Measurements from ENCODE around the gene AGPS. TPM values are rescaled to one million over a fixed set of nuclear protein-coding genes. Genes with fewer than 3 reads are reported as not detected.

AGPS gene
- total RNA-seq, 1 experiment from 2014 or later = 46.7 TPM

DNA sequence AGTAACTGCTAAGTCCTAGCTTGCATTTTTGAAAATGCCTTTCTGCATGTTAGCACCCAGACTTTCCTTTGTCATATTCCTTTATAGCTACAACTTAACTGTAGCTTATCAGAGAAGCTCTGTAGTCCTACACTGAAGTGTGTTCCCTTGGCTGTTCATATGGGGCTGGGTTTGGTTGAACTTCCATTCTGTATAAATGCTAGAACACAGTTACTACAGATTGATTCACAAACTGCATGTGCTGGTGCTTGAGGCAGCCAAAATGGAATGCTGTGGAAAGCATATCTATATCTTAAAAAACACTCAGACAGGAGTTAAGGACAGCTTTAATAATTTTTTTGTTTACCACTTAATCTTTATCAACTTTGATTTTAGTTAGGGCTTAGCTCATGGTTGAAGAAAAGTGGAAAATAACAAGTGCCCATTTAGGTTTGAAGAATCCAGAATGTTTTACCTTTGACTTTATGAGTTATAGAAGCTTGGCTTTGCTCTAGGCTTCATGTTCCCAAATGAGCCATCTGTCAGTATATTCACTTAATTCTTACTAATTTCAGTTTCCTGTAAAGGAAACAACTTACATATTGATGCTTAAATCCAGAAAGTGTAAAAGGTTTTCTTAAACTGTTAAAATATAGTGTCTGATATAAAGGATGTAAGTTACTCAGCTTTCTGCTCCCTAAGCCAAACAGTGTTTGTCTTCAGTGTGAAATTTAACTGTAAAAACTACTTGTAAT is 148.9 kb downstream of the AGPS start:
- Histone ChIP-seq H3K4me3 (ENCODE audit: low read depth, low read length, poor library complexity, severe bottlenecking) (no peak overlapping the region), H3K4me1 (ENCODE audit: insufficient read depth, low read length, poor library complexity, severe bottlenecking) (peaks cover 22% of the 10 kb centered on the region), H3K27me3 (replicated peaks; ENCODE audit: insufficient read depth, low read depth, low read length, poor library complexity) (no peaks in the 10 kb centered on the region), H3K27ac (ENCODE audit: low read depth, low read length, poor library complexity, severe bottlenecking) (no peak overlapping the region), H3K36me3 (ENCODE audit: insufficient read depth, low read length, poor library complexity, severe bottlenecking) (no peaks in the 10 kb centered on the region), H3K9me3 (ENCODE audit: low read depth, low read length, poor library complexity, severe bottlenecking) (no peaks in the 10 kb centered on the region)
- CTCF ChIA-PET = no interaction called here
- no TSS peak for BruUV-seq (replicated peaks)
- TF ChIP-seq EZH2 (IDR thresholded peaks at IDR 0.05; ENCODE audit: borderline replicate concordance, low read depth, low read length, poor library complexity, severe bottlenecking) (no peak), CTCF (conservative IDR thresholded peaks at IDR 0.05; ENCODE audit: low read depth, low read length) (no peak)
- no peak for DNase-seq (ENCODE audit: low spot score)
- intact Hi-C loops (cut with micrococcal nuclease; ENCODE audit: unreplicated experiment) = no loop called here
- POLR2A ChIA-PET (ENCODE audit: low non-redundant PET) = no interaction called here

- Histone ChIP-seq H3K27ac (ENCODE audit: low read depth, low read length, poor library complexity, severe bottlenecking) (no peak overlapping the region), H3K4me1 (ENCODE audit: insufficient read depth, low read length, poor library complexity, severe bottlenecking) (peaks cover 18% of the 10 kb centered on the region), H3K27me3 (replicated peaks; ENCODE audit: insufficient read depth, low read depth, low read length, poor library complexity) (no peaks in the 10 kb centered on the region), H3K4me3 (ENCODE audit: low read depth, low read length, poor library complexity, severe bottlenecking) (no peak overlapping the region), H3K36me3 (ENCODE audit: insufficient read depth, low read length, poor library complexity, severe bottlenecking) (no peaks in the 10 kb centered on the region), H3K9me3 (ENCODE audit: low read depth, low read length, poor library complexity, severe bottlenecking) (no peaks in the 10 kb centered on the region)
- ChIA-PET CTCF (no interaction called here), POLR2A (ENCODE audit: low non-redundant PET) (no interaction called here)
- no peak for DNase-seq (ENCODE audit: low spot score)
- intact Hi-C loops (cut with micrococcal nuclease; ENCODE audit: unreplicated experiment) = no loop called here
- no TSS peak for BruUV-seq (replicated peaks)
- TF ChIP-seq CTCF (conservative IDR thresholded peaks at IDR 0.05; ENCODE audit: low read depth, low read length) = no peak
- TF ChIP-seq EZH2 (IDR thresholded peaks at IDR 0.05; ENCODE audit: borderline replicate concordance, low read depth, low read length, poor library complexity, severe bottlenecking) = no peak
Observed at GRCh38 chr2:177542396-177542795, 149.8 kb downstream of the AGPS start.

DNA sequence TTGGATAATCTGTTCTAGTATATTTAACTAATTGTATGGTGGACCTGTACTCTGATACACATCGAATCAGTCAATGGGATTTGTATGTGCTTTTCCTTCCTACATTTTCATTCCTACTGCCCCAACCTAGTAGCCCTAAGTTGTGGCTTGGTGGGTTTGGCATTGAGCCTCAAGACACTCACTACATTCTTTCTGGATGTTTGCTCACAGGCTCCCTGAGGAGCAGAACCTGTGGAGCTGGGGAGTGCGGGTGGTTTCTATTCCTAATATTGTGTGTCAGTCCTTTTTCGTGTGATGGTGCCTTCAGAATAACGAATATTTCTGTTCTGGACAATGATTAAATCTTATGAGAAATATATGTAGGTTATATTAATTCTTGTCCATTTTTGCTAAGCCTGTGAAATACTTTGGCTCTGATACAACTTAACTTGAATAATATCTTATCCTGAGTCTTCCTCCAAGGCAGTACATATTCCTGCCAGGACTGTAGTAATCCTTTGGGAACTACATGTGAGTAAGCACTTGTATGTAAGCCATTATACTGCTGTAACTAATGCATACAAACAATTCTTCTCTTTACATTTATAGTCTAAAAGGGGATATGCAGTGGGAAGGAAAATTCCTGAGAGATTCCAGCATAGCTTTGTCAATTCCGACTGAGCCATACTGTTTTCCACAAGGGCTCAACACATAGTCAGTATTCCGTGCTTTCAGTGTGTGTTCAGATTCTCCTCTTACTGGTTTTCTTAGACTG is 150.6 kb downstream of the AGPS start:
- Histone ChIP-seq H3K27me3 (replicated peaks; ENCODE audit: insufficient read depth, low read depth, low read length, poor library complexity) (no peaks in the 10 kb centered on the region), H3K27ac (ENCODE audit: low read depth, low read length, poor library complexity, severe bottlenecking) (no peak overlapping the region), H3K36me3 (ENCODE audit: insufficient read depth, low read length, poor library complexity, severe bottlenecking) (no peaks in the 10 kb centered on the region), H3K4me3 (ENCODE audit: low read depth, low read length, poor library complexity, severe bottlenecking) (no peak overlapping the region), H3K4me1 (ENCODE audit: insufficient read depth, low read length, poor library complexity, severe bottlenecking) (peaks cover 10% of the 10 kb centered on the region), H3K9me3 (ENCODE audit: low read depth, low read length, poor library complexity, severe bottlenecking) (no peaks in the 10 kb centered on the region)
- TF ChIP-seq EZH2 (IDR thresholded peaks at IDR 0.05; ENCODE audit: borderline replicate concordance, low read depth, low read length, poor library complexity, severe bottlenecking) (no peak), CTCF (conservative IDR thresholded peaks at IDR 0.05; ENCODE audit: low read depth, low read length) (no peak)
- intact Hi-C loops (cut with micrococcal nuclease; ENCODE audit: unreplicated experiment) = no loop called here
- peak; percentile 15 for DNase-seq (ENCODE audit: low spot score)
- no TSS peak for BruUV-seq (replicated peaks)
- ChIA-PET CTCF (no interaction called here), POLR2A (ENCODE audit: low non-redundant PET) (no interaction called here)
